HG02763 (cell line): ENCODE results near the gene TNS1.
"Not testable (repeated sequence)": the region's sequence is repeated elsewhere in the genome, so short reads cannot be mapped to it uniquely, and the experiment has no call there.

Experiments used
- ATAC-seq: cut with Tn5 transposase; IDR thresholded peaks from one replicate; pipeline ENCODE4 v1.9.1; 2021; ENCODE audit warnings: mild to moderate bottlenecking, moderate library complexity; ENCODE audit not compliant: unreplicated experiment

Gene TNS1

DNA sequence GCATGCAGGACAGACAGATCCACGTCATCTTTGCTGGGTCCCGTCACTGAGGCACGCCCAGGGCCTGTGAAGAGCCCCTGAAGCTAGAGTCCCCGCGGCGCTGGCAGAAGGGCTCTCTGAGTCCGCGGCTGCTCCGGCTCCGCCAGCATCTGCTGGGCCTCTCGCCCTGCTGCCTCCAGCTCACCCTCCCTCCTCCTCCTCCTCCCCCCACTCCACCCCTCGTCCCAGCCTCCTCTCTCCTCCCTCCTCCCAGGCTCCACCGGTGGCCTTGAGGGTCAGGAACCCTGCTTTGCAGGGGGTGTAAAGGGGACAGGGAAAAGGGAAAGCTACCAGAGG lies at the start of gene TNS1:
Gene TNS1, minus strand, starts transcription at position 151 of the 336 bp plus-strand sequence. Its CDS starts 123 bp downstream, at position 28.
- no peak for ATAC-seq

DNA sequence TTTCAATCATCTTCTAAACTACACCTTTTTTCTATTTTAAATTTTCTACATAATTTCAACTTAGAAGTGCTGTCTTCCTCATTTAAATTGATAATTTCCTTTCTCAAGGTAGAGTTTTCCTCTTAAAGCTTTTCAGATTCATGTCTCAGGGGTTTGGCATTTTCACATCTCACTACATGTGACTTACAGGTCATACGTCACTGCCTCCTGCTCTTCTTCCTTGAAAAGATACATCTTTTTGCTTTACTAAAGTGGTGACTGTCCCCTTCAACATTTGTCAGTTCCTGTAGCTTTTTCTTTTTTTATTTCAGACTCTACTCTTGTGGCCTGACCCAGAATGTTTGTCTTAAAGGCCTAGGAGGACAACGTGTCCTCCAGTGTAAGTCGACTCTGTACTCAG lies 49.1 kb upstream of the TNS1 start:
- ATAC-seq, result no peak

DNA sequence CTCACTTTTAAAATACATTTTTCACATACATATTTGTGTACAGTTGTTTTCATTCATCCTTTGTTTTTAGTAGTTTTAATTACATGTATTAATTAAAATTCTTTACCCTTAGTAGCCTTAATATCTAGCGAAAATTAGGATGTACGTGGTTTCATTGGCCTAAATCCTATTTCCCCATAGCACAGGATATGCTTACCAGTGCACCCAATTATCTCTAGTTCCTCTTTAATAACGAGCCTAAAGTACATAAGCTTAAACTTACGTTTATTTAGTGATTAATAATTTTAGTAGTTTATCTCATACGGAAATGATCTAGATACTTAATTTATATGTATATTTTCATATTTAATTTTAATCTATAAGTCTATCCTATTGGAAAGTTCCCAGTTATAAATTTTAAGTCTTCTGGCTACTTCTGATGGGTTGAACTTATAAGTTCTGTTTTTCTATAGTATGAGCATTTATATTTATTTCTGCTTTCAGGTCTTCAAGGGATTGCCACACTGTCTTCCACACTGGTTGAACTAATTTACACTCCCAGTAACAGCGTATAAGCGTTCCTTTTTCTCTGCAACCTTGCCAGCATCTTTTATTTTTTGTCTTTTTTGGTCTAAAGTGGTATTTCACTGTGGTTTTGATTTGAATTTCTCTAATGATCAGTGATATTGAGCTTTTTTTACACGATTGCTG lies 44.9 kb upstream of the TNS1 start:
- ATAC-seq, result no peak

GRCh38 chr2:218046238-218046637 lies 43.4 kb upstream of the TNS1 start:
- peak; percentile 78 for ATAC-seq

DNA sequence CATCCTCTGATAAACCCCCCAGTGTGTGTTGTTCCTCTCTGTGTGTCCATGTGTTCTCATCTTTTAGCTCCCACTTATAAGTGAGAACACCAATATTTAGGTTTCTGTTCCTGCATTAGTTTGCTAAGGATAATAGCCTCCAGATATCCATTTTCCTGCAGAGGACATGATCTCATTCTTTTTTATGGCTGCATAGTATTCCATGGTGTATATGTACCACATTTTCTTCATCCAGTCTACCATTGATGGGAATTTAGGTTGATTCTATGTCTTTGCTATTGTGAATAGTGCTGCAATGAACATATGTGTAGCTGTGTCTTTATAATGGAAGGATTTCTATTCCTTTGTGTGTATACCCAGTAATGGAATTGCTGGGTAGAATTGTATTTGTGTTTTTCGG lies 41.8 kb upstream of the TNS1 start:
- not testable (repeated sequence) for ATAC-seq

DNA sequence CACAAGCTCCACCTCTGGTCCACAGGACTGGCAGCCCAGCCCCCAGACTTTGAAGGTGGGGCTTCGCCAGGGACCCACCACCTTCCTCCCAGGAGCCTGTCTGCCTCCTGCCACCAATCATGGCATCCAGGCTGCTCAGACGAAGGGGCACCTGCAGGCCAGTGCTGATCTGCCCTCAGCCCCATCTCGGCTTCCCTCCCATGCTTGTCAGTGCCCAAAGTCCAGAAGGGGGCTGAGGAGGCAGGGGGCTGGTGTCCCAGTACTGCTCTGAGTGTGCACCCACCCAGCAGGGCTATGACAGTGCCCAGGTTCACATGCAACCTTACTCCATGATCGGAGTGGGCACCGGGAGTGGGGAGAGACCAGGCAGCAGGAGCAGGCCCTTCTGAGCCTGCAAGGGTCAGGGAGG lies 40.9 kb upstream of the TNS1 start:
- ATAC-seq, result no peak

DNA sequence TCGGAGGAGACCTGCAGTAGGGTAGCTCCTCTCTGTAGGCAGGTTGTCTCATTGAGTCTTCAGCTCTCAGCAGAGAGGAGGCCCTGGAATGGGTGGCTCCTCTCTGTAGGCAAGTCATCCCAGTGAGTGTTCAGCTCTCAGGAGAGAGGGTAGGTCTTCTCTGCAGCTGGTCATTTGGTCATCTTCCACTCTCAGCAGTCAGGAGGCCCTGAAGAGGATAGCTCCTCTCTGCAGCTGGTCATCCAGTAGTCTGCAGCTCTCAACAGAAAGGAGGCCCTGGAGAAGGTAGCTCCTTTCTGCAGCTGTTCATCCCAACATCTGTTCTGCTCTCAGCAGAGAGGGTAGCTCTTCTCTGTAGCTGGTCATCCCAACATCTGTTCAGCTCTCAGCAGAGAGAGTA lies 40.3 kb upstream of the TNS1 start:
- ATAC-seq, result no peak

GRCh38 chr2:218041302-218042168 lies 38.7 kb upstream of the TNS1 start:
- ATAC-seq, result no peak

- ATAC-seq, result no peak
These were observed 38.1 kb upstream of the TNS1 start for GRCh38 chr2:218040883-218041282.

GRCh38 chr2:218039171-218039570 lies 36.4 kb upstream of the TNS1 start:
- ATAC-seq, result no peak

- ATAC-seq, result no peak
These were observed 33.6 kb upstream of the TNS1 start for GRCh38 chr2:218036371-218036770.

- ATAC-seq, result no peak
These were observed 32.8 kb upstream of the TNS1 start for GRCh38 chr2:218035463-218036100.

DNA sequence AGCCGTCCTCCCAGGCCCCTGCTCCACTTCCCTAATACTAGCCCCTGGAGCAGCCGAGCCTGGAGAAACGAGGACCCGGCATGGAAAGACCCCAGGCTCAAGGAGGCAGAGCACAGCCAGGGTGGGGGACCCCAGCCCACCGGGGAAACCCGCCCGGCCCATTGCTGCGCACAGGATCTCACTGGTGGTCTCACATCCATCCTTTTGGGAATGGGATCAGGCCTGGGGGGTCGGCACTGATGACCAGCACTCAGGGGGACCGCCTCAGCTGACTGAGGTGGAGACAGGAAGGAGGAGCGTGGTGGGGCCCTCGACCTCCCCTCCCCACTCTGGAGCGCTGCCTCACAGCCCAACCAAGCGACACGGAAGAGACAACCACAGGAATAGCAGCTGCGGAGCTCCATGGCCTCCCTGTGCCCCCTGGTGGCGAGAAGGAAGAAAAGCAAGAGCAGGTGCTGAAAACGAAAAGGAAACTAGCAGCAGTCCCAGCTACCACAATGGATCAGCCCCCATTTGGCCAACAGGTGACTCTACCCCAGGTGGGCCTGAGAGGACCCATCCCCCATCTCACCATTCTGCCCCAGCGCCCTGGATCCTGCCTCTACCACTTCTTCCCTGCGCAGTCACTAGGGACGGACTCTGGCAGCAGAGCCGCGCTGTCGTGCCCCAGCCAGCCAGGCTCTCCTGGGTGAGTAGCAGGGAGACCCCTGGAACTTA lies 31.9 kb upstream of the TNS1 start:
- ATAC-seq, result peak; percentile 75

DNA sequence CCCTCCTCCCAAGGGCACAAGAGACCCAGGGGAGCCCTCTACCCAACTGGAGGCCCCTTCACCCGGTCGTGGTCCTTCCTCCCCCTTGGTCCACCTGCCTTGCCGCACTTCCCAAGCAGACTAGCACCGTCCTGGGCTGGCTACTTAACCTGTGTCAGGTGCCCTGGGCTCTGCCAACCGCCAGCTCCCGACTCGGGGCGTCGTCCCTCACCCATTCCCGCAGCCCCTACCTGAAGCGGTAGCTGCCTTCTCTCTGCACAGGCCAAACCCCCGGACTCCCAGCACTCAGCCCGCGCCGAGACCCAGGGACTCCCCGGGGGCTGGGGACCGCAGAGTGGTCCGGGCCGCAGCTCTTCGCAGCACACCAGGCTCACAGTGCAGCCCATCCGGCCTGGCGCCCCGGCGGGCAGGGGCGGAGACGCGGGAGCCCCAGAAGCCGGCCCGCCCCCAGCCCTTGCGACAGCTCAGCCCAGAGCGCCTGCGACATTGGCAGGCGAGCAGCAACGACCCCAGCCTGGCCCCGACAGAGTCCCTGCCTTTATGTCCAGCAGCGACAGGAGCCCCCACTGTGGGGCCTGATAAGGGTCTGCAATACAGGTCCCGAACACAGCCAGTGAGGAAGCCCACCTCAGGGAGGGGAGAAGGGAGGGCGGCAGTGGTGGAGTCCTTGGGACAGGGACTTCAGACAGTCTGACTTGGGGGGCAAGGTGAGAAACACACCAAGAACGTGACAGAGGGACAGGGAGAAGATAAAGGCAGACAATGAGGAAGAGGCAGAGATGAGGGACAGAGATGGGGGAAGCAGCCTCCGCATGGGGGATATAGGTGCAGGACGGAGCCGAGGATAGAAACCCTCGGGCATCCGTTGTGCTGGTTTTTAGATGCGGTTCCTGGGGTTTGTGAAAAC lies 31.0 kb upstream of the TNS1 start:
- ATAC-seq, result no peak

GRCh38 chr2:218033208-218033589 lies 30.4 kb upstream of the TNS1 start:
- ATAC-seq, result no peak

DNA sequence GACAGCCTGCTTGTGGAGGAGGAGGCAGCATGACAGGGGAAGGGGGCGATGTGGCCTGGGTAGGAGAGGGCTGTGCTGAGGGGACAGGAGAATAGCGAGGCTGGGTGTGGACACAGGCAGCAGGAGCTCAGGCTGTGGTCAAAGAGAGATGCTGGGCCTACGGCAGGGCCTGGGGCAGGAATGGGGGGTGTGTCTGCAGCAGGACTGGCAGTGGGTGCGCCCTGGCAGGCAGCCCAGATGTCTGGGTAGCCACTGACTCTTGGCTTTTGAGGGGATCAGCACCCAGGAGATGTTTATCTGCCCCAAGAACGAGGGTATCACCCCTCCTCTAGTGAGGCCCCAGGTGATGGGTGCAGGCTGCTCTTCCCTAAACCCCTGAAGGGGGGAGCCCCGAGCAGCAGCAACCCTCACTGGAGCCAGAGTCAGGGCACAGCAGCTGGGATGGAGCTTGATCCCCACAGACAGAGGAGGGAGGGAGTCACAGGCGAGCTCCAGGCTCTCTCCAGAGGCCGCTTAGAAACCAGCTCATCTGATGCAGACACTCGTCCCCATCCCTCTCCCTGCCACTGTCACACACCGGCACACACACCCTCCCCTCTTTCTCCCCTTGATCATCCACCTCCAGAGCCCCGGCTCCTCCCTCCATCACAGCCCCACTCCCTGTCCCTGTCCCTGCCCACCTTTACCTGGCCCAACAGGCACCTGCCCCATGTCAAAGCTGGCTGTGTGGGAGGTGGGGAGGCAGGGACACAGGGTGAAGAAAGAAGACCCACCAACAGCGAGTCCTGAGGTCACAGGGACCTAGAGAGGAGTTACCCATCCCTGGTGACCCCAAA lies 29.8 kb upstream of the TNS1 start:
- ATAC-seq, result no peak

GRCh38 chr2:218031771-218032257 lies 29.0 kb upstream of the TNS1 start:
- ATAC-seq, result no peak

DNA sequence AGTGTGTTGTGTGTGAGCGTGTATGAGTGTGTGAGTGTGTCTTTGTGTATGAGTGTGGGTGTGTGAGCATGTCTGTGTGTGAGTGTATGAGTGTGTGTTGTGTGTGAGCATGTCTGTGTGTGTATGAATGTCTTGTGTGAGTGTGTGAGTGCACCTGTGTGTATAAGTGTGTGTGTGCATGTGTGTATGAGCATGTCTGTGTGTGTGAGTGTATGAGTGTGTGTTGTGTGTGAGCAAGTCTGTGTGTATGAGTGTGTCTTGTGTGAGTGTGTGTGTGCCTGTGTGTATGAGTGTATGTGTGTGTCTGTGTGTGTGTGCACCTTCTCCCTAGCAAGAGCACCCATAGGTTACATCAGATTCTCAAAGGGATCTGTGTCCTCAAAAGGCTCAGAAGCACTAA lies 28.5 kb upstream of the TNS1 start:
- no peak for ATAC-seq
